Caco-2 (cell line): ENCODE measurements around the gene HKDC1. TPM values are rescaled to one million over a fixed set of nuclear protein-coding genes. Genes with fewer than 3 reads are reported as not detected.
A peak's percentile ranks its signal among the peaks of the same experiment; 100 is the strongest.

Source experiments
- BruUV-seq: library from RNA; stranded (reverse); fragments of 400-500 nt; replicated peaks from 2 replicates; lab custom pipeline; 2021; lab: Mats Ljungman, UMichigan
- CTCF ChIA-PET: fragments of 300-600 bp; sonication (Branson Sonifier 250); formaldehyde crosslinking; loops from one replicate; lab custom pipeline; 2022; ENCODE audit warnings: antibody characterized with exemption; lab: Charles Lee
- POLR2A ChIA-PET: fragments of 300-600 bp; sonication (Branson Sonifier 250); formaldehyde crosslinking; loops from one replicate; lab custom pipeline; 2022; ENCODE audit warnings: antibody characterized with exemption; lab: Charles Lee
- DNase-seq, 2 experiments: peaks; one replicate each; pipeline versions ENCODE4 v3.0.0 to v3.0.0-alpha.2; 2020 to 2022
- H3K27me3 ChIP-seq: replicated peaks from 2 replicates; pipeline ENCODE4 v1.6.0; 2011; ENCODE audit warnings: low read length; ENCODE audit not compliant: control insufficient read depth, insufficient read depth
- H3K36me3 ChIP-seq: 2 replicates; pipeline ENCODE4 v1.5.1; 2011; ENCODE audit warnings: low read length; ENCODE audit not compliant: control insufficient read depth, insufficient read depth
- H3K4me1 ChIP-seq: fragments of 250-450 bp; sonication (Bioruptor Pico); 2 replicates; pipeline ENCODE4 v1.5.1; 2020; ENCODE audit warnings: mild to moderate bottlenecking
- H3K4me3 ChIP-seq: 2 replicates; pipeline ENCODE4 v1.5.1; 2011; ENCODE audit warnings: low read depth, mild to moderate bottlenecking, control low read depth, low read length
- H3K9me3 ChIP-seq: fragments of 250-450 bp; sonication (Bioruptor Pico); 2 replicates; pipeline ENCODE4 v1.5.1; 2020; ENCODE audit warnings: mild to moderate bottlenecking, moderate library complexity
- H3K27ac Mint-ChIP-seq: one replicate; pipeline ENCODE4 v1.8.0; 2022; ENCODE audit warnings: mixed read lengths; ENCODE audit not compliant: unreplicated experiment
- H3K27me3 Mint-ChIP-seq: one replicate; pipeline ENCODE4 v1.8.0; 2022; ENCODE audit warnings: mixed read lengths; ENCODE audit not compliant: insufficient read depth, unreplicated experiment
- H3K36me3 Mint-ChIP-seq: one replicate; pipeline ENCODE4 v1.8.0; 2022; ENCODE audit warnings: mild to moderate bottlenecking, mixed read lengths; ENCODE audit not compliant: insufficient read depth, unreplicated experiment
- H3K4me1 Mint-ChIP-seq: one replicate; pipeline ENCODE4 v1.8.0; 2022; ENCODE audit warnings: low read depth, mixed read lengths; ENCODE audit not compliant: unreplicated experiment
- H3K4me3 Mint-ChIP-seq: one replicate; pipeline ENCODE4 v1.8.0; 2022; ENCODE audit warnings: mild to moderate bottlenecking, moderate library complexity, mixed read lengths; ENCODE audit not compliant: unreplicated experiment
- H3K9me3 Mint-ChIP-seq: one replicate; pipeline ENCODE4 v1.8.0; 2022; ENCODE audit warnings: mixed read lengths; ENCODE audit not compliant: unreplicated experiment
- CTCF ChIP-seq, 2 experiments: fragments of 200-600 bp in 1 of 2; IDR thresholded peaks; 1 replicate in 1 of 2; 2 replicates in 1 of 2; pipeline versions ENCODE4 v1.5.1 to v1.8.0; 2011 to 2022; ENCODE audit warnings: antibody characterized with exemption in 1 of 2, control low read depth in 1 of 2, inconsistent platforms in 1 of 2, low read depth in 1 of 2, low read length in 1 of 2, mild to moderate bottlenecking in 1 of 2, moderate library complexity in 1 of 2; ENCODE audit not compliant: insufficient read depth in 1 of 2, severe bottlenecking in 1 of 2, unreplicated experiment in 1 of 2
- intact Hi-C: fragments of 100-400 bp; cut with micrococcal nuclease; formaldehyde crosslinking; loops from one replicate; pipeline ENCODE4 v1.10.0; 2022; ENCODE audit not compliant: unreplicated experiment
- total RNA-seq: library from RNA; stranded (reverse); gene quantifications from 2 replicates; pipeline ENCODE4 v1.2.3, GENCODE V29; 2022

Gene HKDC1
- total RNA-seq, 1 experiment from 2014 or later: 24.5 TPM

DNA sequence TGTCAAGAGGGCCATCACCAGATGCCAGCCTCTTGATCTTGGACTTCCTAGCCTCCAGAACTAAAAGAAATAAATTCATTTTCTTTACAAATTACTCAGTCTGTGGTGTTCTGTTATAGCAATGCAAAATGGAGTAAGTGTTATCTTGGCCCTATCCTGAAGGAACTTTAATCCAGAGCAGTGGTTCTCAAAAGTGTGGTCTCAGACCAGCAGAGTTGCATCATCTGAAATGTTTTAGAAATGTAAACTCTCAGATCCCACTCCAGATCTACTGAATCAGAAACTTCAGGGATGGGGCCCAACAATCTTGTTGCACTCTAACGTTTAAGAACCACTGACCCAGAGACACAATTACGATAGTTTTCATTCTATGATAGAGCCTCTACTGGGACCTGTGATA, 43.3 kb upstream of the HKDC1 start:
- intact Hi-C loops: no loop called here
- H3K9me3 ChIP-seq: no peaks in the 10 kb centered on the region
- no TSS peak for BruUV-seq
- no peaks in the 10 kb centered on the region for H3K27me3 Mint-ChIP-seq
- ChIA-PET CTCF (no interaction called here), POLR2A (no interaction called here)
- no peak overlapping the region for H3K4me3 Mint-ChIP-seq
- H3K4me1 ChIP-seq: no peaks in the 10 kb centered on the region
- H3K4me3 ChIP-seq: no peak overlapping the region
- DNase-seq: no peak
- TF ChIP-seq CTCF (IDR thresholded peaks at IDR 0.05; ENCODE audit: insufficient read depth in 1 of 2, low read depth in 1 of 2, low read length in 1 of 2, severe bottlenecking in 1 of 2, unreplicated experiment in 1 of 2): no peak
- H3K27me3 ChIP-seq: no peaks in the 10 kb centered on the region
- H3K27ac Mint-ChIP-seq: no peak overlapping the region
- H3K9me3 Mint-ChIP-seq: peaks cover 6% of the 10 kb centered on the region
- peaks cover 38% of the 10 kb centered on the region for H3K36me3 Mint-ChIP-seq
- H3K4me1 Mint-ChIP-seq: peaks cover 15% of the 10 kb centered on the region
- no peaks in the 10 kb centered on the region for H3K36me3 ChIP-seq

DNA sequence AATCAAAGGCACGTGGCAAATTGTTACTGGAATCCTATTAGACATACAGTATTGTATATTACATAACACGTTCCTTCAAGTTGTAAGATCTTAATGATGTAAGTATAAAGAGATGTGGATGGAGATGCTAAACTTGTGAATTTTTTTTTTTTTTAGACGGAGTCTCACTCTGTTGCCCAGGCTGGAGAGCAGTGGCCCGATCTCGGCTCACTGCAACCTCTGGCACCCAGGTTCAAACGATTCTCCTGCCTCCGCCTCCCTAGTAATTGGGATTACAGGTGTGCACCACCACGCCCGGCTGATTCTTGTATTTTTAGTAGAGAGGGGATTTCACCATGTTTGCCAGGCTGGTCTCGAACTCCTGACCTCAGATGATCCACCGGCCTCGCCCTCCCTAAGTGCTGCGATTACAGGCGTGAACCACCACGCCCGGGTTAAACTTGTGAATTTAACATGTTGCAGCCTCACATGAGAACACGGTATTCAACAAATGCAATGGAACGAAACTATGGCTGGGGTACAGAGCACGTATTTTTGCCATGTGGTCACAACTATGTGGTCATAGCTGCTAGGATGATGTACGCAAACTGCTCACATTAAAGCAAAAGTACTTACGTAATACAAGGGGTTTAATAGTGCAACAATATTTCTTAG, 40.9 kb upstream of the HKDC1 start:
- POLR2A ChIA-PET: interaction anchor here (0.6 to 1.0 kb wide), 6 partner anchors 33 to 223 kb away, joined by 3 to 6 read pairs (median 4); partner anchors contain the start of genes DDX21 and HKDC1
- no peaks in the 10 kb centered on the region for H3K9me3 ChIP-seq
- intact Hi-C loops: loop anchor here (1.0 kb wide), 1 partner anchor 43 kb away; no protein-coding TSS in a partner anchor

More for the DNA sequence above, 40.9 kb upstream of the HKDC1 start:
- Histone ChIP-seq H3K4me3 (peak overlapping the region; percentile 94), H3K4me1 (no peaks in the 10 kb centered on the region), H3K27me3 (no peaks in the 10 kb centered on the region), H3K36me3 (peaks cover 2% of the 10 kb centered on the region; the same call in 1 of the 2 replicates)
- Mint-ChIP-seq H3K27ac (peak overlapping the region; percentile 100), H3K4me3 (peak overlapping the region; percentile 79), H3K27me3 (no peaks in the 10 kb centered on the region), H3K36me3 (peaks cover 27% of the 10 kb centered on the region), H3K4me1 (peaks cover 15% of the 10 kb centered on the region), H3K9me3 (peaks cover 4% of the 10 kb centered on the region)
- TSS peak; percentile 94 for BruUV-seq
- CTCF ChIA-PET: no interaction called here
- TF ChIP-seq CTCF (IDR thresholded peaks at IDR 0.05; ENCODE audit: insufficient read depth in 1 of 2, low read depth in 1 of 2, low read length in 1 of 2, severe bottlenecking in 1 of 2, unreplicated experiment in 1 of 2): no peak
- peak; percentile 62 to 69 for DNase-seq
